HUES48 (cell line): ENCODE results near the gene TRAF1.

Source experiments
- H3K27ac ChIP-seq: one replicate; pipeline ENCODE4 v1.7.0; 2013; ENCODE audit warnings: low read depth, low read length, inconsistent platforms
- H3K27me3 ChIP-seq: 2 replicates; pipeline ENCODE4 v1.6.1; 2013; ENCODE audit warnings: mild to moderate bottlenecking, low read length; ENCODE audit not compliant: control insufficient read depth, insufficient read depth
- H3K36me3 ChIP-seq: 2 replicates; pipeline ENCODE4 v1.6.1; 2013; ENCODE audit warnings: low read length; ENCODE audit not compliant: control insufficient read depth, insufficient read depth
- H3K4me1 ChIP-seq: 2 replicates; pipeline ENCODE4 v1.6.1; 2013; ENCODE audit warnings: mild to moderate bottlenecking, low read length; ENCODE audit not compliant: control insufficient read depth, insufficient read depth
- H3K4me3 ChIP-seq: 2 replicates; pipeline ENCODE4 v1.5.1; 2013; ENCODE audit warnings: mild to moderate bottlenecking, low read depth, low read length
- H3K9ac ChIP-seq: 2 replicates; pipeline ENCODE4 v1.6.1; 2013; ENCODE audit warnings: mild to moderate bottlenecking, low read depth, low read length, moderate library complexity
- H3K9me3 ChIP-seq: 2 replicates; pipeline ENCODE4 v1.6.1; 2013; ENCODE audit warnings: low read length; ENCODE audit not compliant: control insufficient read depth, insufficient read depth

TRAF1 gene

DNA sequence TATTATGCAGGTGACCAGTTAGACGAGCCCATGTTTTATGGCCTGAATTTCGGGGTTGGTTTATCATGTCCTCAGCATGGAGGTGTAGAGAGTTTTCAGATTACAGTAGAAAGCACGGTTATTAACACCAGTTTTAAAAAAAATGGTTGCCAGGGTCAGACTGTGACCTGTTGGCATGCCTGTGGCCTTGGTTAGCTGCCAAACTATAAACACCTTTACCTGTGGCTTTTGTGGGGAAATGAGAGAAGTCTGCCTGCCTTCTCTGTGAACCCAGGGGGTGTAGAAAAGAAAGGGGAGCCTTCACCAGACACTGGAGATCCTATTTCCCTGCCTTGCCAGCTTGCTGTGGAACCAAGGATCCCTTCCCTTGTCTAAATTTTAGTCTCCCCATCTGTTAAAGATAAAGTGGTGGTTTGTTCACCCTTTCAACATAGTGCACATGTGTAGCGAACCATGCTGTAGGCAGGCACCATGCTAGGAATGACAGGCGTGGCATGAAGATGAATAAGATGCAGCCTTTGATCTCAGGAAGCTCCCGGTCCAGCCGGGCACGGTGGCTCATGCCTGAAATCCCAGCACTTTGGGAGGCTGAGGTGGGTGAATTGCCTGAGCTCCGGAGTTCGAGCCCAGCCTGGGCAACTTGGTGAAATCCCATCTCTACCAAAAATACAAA lies 43.5 kb downstream of the TRAF1 start:
- H3K4me3 ChIP-seq, result no peak overlapping the region
- no peaks in the 10 kb centered on the region for H3K36me3 ChIP-seq
- H3K27me3 ChIP-seq, result peaks cover 2% of the 10 kb centered on the region; the same call in 1 of the 2 replicates
- no peak overlapping the region for H3K27ac ChIP-seq
- no peak overlapping the region for H3K9ac ChIP-seq
- H3K4me1 ChIP-seq, result peaks cover 5% of the 10 kb centered on the region; the same call in 1 of the 2 replicates
- no peaks in the 10 kb centered on the region for H3K9me3 ChIP-seq

GRCh38 chr9:120879446-120879845 lies 47.1 kb downstream of the TRAF1 start:
- Histone ChIP-seq H3K36me3 (peaks cover 1% of the 10 kb centered on the region; the same call in 1 of the 2 replicates), H3K4me1 (peaks cover 28% of the 10 kb centered on the region), H3K27ac (no peak overlapping the region), H3K4me3 (no peak overlapping the region), H3K27me3 (peaks cover 9% of the 10 kb centered on the region), H3K9me3 (no peaks in the 10 kb centered on the region), H3K9ac (no peak overlapping the region)

DNA sequence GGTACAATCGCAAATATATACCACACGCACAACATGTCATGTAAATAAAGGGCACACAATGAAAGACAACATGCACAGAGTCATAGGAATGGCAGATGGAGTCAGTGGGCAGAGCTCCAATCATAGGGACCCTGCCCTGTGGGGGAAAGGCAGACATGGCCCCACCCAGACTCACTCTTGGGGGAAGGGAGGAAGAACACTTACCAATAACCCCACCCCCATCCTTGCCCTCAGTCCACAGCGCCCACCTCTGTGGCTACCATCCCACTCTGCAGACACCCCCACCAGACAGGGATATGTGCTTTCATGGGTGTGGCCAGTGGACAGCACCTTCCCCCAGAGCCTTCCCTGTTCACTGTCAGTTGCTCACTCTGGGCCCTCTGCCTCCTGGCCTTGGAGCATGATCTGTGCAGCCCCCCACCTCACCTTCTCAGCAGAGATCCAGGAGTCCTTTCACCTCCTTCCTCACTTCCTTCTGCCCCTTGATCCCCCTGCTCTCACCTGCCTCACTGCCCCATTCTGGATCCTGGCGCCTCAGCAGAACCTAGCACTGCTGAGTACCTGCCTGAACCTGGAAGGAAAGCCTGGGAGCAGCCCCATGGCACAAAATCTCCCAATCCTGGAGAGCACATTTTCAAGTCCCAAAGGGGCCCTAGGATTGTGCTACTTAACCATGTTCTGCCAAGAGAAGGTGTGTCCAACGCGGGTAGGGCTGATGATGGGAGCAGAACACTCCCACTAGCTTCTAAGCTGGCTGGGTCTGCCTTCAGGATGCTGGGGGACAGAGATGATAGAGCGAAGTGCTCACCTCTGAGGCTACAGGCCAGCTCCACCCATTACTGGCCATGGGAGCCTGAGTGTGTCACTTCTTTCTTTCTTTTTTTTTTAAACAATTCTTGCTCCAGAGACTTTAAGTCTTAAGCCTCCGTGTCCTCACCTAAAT lies 48.1 kb downstream of the TRAF1 start:
- H3K4me1 ChIP-seq, result peaks cover 38% of the 10 kb centered on the region
- no peaks in the 10 kb centered on the region for H3K9me3 ChIP-seq
- peaks cover 9% of the 10 kb centered on the region for H3K27me3 ChIP-seq
- H3K27ac ChIP-seq, result no peak overlapping the region
- H3K4me3 ChIP-seq, result no peak overlapping the region
- H3K36me3 ChIP-seq, result peaks cover 7% of the 10 kb centered on the region; the same call in 1 of the 2 replicates
- no peak overlapping the region for H3K9ac ChIP-seq

DNA sequence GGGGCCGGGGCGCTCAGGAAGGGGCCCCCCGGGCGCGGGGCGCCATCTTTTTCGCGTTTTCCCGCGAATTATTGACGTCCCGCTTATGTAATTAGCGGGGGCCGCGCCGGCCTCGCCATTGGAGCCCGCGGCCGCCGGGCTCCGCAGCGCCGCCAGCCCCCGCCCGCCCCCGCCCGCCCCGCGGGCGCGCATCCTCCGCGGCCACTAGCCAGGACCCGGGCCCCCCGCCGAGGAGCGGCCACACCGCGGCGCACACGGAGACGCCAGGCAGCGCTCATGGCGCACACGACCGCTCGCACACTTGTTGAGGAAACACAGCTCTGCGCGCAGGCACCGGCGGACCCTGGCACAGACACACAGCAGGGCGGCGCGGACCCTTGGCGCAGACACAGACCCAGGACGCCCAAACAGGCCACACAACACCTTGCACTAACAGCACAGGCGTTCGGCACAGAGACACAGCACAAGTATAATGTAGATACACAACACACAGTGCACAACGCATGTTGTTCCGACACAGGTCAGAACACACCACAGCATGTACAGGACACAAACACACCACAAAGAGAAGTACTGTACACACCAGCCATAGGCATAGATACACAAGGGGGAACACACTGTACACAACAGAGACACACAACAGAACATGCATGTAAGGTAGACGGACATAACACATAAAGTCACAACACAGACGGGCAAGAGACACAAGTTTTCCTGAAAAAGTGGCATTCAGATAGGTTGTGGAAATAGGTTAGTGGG lies 49.1 kb downstream of the TRAF1 start:
- Histone ChIP-seq H3K9me3 (no peaks in the 10 kb centered on the region), H3K9ac (0 out of 2 replicates have a peak overlapping the region, but pooled peaks have one; percentile 45), H3K27me3 (peaks cover 9% of the 10 kb centered on the region), H3K4me1 (peaks cover 47% of the 10 kb centered on the region), H3K27ac (no peak overlapping the region), H3K4me3 (peak overlapping the region; percentile 68), H3K36me3 (peaks cover 8% of the 10 kb centered on the region)

DNA sequence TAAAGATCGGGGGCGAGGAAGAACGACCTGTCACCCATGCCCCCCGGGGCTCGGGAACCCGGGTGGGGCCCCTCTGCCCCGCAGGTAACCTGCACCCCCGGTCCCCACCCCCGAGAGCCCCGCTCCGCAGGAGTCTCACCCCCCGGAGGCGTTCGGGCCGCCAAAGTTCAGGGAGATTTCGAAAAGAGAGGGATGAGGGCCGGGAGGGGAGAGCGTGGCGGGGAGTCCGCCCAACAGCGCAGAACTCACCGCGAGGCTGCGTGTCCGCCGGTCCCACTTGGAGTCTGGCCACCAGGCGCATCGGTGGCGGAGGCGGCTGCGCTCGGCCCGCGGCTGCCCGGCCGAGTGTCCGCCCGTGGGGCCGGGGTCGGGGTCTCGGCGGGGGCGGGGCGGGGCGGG lies 49.8 kb downstream of the TRAF1 start, which contains the start of gene PHF19:
Gene PHF19 (minus strand): TSS at position 347 of the 399 bp plus-strand sequence. CDS start 2,447 bp downstream, outside the sequence.
- peak within 1 kb of the TSS; percentile 83 for H3K27ac ChIP-seq
- H3K4me3 ChIP-seq, result peak within 1 kb of the TSS; percentile 75
- H3K27me3 ChIP-seq, result peaks cover 9% of the 10 kb centered on the region
- H3K9me3 ChIP-seq, result no peaks in the 10 kb centered on the region
- H3K36me3 ChIP-seq, result peaks cover 13% of the 10 kb centered on the region
- peaks cover 48% of the 10 kb centered on the region for H3K4me1 ChIP-seq
- peak within 1 kb of the TSS; percentile 45; the same call in 1 of the 2 replicates for H3K9ac ChIP-seq

DNA sequence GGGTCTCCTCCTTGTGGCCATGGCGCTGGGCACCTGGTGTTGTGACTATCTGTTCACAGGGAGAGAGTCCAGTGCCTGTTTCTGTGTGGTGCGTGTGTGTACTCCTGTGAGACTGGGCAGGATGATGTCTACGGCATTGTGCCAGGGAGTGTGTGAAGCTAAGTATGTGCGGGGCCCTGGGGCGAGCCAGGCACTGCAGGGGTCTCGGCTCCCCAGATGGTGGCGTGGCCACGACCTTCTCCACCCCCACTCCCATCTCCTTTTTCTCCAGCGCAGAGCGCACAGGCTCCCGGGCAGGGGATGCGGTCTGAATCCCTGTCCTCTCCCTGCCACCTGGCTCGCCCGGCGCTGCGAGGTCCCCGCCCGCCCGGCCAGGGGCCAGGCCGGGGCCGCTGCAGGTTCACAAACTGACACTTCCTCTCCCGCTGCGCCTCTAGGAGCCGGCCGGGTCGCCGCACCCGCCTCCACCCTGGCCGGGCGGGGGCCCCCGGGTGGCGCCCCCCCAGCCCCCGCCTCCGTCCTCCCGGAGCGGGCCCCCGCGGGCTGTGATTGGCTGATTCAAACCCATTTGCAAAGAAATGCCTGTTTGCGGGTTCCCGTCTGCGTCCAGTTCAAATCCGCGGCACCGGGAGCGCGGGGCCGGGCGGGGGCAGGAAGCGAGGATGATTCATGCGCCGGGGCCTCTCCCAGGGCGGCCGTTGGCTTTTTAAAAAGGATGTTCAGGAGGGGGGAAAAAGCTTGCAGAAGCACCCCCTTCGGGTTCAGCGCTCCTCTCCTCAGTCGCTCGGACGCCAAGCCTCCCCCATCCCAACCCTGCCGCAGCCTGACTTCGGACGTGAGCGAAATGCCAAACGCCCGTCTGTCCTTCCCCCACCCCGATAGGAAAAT lies 50.4 kb downstream of the TRAF1 start:
- H3K4me3 ChIP-seq, result peak overlapping the region; percentile 75
- H3K36me3 ChIP-seq, result peaks cover 19% of the 10 kb centered on the region
- peaks cover 48% of the 10 kb centered on the region for H3K4me1 ChIP-seq
- no peaks in the 10 kb centered on the region for H3K9me3 ChIP-seq
- peaks cover 9% of the 10 kb centered on the region for H3K27me3 ChIP-seq
- peak overlapping the region; percentile 40; the same call in 1 of the 2 replicates for H3K9ac ChIP-seq
- H3K27ac ChIP-seq, result peak overlapping the region; percentile 83

DNA sequence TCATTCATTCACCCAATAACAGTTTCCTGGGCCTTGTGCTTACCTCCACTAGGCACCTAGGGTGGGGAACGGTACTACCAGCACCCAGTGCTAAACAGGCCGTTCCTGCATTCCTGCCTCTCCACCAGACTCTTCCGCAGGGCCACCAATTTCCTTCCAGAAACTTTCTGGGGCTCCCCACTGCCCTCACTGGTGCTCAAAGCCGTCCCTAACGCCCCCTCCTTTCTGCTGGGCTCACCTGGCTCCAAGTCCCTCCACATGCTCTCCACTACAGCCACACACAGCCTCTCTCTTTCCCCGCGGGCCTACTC lies 51.0 kb downstream of the TRAF1 start:
- H3K4me1 ChIP-seq, result peaks cover 48% of the 10 kb centered on the region
- peaks cover 9% of the 10 kb centered on the region for H3K27me3 ChIP-seq
- H3K4me3 ChIP-seq, result peak overlapping the region; percentile 75
- peak overlapping the region; percentile 83 for H3K27ac ChIP-seq
- no peak overlapping the region for H3K9ac ChIP-seq
- peaks cover 21% of the 10 kb centered on the region for H3K36me3 ChIP-seq
- no peaks in the 10 kb centered on the region for H3K9me3 ChIP-seq

GRCh38 chr9:120875195-120875565 lies 51.4 kb downstream of the TRAF1 start:
- H3K9me3 ChIP-seq, result no peaks in the 10 kb centered on the region
- no peak overlapping the region for H3K4me3 ChIP-seq
- H3K9ac ChIP-seq, result no peak overlapping the region
- peaks cover 48% of the 10 kb centered on the region for H3K4me1 ChIP-seq
- no peak overlapping the region for H3K27ac ChIP-seq
- H3K36me3 ChIP-seq, result peaks cover 21% of the 10 kb centered on the region
- H3K27me3 ChIP-seq, result peaks cover 9% of the 10 kb centered on the region

DNA sequence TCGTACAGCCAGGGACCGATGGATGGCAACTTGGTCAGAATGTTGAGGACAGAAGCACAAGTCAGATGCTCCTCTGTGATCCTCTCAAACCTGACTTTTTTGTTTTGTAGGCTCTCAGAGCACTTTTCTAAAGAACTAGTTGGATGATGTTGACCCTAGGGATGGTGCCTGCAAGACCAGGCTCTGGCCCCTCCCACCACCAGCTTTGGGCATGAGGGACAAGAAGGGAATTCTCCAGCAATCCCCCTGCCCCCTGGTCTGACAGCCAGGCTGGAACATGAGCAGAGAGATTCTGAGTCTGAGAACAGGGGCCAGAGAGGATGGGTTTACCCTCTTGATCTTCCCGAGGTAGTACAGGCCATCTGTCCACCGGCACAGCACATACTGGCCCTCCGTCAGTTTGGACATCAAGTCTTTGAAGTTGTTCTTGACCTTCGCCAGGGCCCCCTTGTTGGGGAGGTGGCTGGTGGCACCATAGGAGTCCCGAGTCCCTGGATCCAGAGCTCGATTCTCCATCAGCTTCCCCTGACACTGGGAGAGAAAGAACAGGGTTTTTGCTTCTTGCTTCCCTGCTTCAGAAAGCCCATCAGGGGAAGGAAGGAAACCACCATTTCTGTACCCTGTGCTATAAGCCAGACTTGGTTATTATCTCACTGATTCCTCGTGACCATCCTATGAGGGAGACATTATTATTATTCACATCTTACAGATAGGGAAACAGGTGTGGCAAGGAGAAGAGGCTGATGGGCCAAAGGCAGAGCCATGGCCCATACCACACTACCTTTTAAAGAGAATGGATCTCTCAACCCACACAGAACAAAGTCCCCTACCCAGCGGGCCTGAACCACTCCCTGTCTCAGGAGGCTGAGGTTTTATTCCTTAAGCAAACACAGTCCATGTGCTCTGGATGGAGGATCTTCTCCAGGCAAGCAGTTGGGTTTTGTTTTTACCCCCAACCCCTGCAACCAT lies 52.1 kb downstream of the TRAF1 start:
- peaks cover 48% of the 10 kb centered on the region for H3K4me1 ChIP-seq
- no peak overlapping the region for H3K4me3 ChIP-seq
- no peak overlapping the region for H3K9ac ChIP-seq
- peaks cover 9% of the 10 kb centered on the region for H3K27me3 ChIP-seq
- H3K36me3 ChIP-seq, result peaks cover 21% of the 10 kb centered on the region
- H3K9me3 ChIP-seq, result no peaks in the 10 kb centered on the region
- H3K27ac ChIP-seq, result peak overlapping the region; percentile 75
